HG02884 (cell line): Measurements from ENCODE around the gene BAG2.

Source experiments
- ATAC-seq: cut with Tn5 transposase; IDR thresholded peaks from one replicate; pipeline ENCODE4 v1.9.1; 2021; ENCODE audit warnings: mild to moderate bottlenecking, moderate library complexity; ENCODE audit not compliant: unreplicated experiment

The BAG2 gene

GRCh38 chr6:57221191-57221935 lies 49.2 kb downstream of the BAG2 start:
- peak; percentile 70 for ATAC-seq

- ATAC-seq = peak; percentile 71
Observed at GRCh38 chr6:57221936-57222742, 50.0 kb downstream of the BAG2 start, which contains the start of gene RAB23. TSS of gene RAB23 (minus strand) at chr6:57222307. CDS start at chr6:57210380, 11,927 bp downstream.

- no peak for ATAC-seq
Observed at GRCh38 chr6:57222743-57223077, 50.6 kb downstream of the BAG2 start.

- ATAC-seq = no peak
Observed at GRCh38 chr6:57224769-57225515, 52.8 kb downstream of the BAG2 start.

GRCh38 chr6:57226221-57226620 lies 54.1 kb downstream of the BAG2 start:
- no peak for ATAC-seq
